DMS153 (cell line): Measurements from ENCODE around the gene TFEB.

Experiments used
- DNase-seq: peaks from one replicate; lab custom pipeline; 2025; lab: John Stamatoyannopoulos, UW

Gene TFEB

GRCh38 chr6:41722969-41723529 lies 12.4 kb downstream of the TFEB start:
- no peak for DNase-seq

- no peak for DNase-seq
These were observed 14.0 kb downstream of the TFEB start for GRCh38 chr6:41721414-41721813.

GRCh38 chr6:41720783-41721182 lies 14.6 kb downstream of the TFEB start:
- no peak for DNase-seq

DNA sequence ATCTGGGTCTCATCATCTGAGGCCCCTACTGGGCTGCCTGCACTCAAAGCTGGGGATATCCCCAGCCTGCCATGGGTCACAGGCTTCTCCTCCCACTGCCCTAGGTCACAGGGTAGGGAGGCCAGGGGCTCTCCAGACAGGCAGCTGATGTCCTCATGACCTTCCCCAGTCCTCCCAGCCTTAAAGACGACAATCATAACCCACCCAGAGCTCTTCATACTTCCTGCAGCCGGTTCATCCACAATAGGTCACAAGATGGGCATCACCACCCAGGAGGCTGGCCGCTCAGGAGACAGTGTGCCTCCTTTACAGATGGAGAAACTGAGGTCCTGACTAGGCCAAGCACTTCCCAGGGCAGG lies 15.2 kb downstream of the TFEB start:
- no peak for DNase-seq

GRCh38 chr6:41719436-41720261 lies 15.8 kb downstream of the TFEB start:
- DNase-seq = no peak

DNA sequence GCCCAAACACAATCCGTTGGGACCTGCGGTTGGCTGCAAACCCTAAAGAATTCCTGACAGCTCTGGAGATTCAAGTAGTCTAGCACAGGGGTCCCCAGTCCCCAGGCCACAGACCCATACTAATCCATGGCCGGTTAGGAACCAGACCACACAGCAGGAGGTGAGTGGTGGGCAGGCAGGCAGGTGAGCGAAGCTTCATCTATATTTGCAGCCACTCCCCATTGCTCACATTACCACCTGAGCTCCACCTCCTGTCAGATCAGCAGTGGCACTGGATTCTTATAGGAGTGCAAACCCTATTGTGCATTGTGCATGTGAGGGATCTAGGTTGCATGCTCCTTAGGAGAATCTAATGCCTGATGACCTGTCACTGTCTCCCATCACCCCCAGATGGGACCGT lies 16.6 kb downstream of the TFEB start:
- no peak for DNase-seq

- DNase-seq = no peak
These were observed 18.0 kb downstream of the TFEB start for GRCh38 chr6:41717392-41717736.

- no peak for DNase-seq
These were observed 18.7 kb downstream of the TFEB start for GRCh38 chr6:41716516-41717391.

DNA sequence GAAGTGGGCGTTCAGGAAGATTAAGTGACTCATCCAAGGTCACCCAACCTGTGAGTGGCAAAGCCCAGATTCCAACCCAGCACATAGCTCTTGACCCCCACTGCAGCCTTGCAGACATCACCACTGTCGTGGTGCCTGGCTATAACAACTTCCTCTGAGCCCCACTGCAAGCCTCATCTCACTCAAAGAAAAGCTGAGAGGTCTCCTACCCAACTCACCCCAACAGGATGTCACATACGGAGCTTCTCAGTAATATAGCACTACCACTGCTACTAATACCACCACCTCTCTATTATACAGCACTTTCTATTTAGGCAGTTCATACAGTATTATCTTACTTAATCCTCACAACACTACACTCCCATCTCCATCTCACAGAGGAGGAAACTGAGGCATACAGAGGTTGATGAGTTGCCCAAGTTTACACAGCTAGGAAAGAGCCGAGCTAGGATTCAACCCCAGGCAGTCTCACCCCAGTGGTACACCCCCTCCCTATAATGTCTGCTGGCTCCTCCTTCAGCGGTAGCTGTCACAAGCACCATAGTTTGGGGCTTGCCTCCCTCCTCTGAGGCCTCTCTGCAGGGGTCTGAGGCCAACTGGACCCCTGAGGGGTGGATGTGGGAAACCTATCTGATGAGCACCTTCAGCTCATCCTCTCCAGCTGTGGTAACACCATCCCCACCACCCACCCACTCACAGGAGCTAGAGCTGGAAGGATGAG lies 19.5 kb downstream of the TFEB start:
- DNase-seq = no peak

GRCh38 chr6:41714556-41715273 lies 20.7 kb downstream of the TFEB start:
- no peak for DNase-seq

DNA sequence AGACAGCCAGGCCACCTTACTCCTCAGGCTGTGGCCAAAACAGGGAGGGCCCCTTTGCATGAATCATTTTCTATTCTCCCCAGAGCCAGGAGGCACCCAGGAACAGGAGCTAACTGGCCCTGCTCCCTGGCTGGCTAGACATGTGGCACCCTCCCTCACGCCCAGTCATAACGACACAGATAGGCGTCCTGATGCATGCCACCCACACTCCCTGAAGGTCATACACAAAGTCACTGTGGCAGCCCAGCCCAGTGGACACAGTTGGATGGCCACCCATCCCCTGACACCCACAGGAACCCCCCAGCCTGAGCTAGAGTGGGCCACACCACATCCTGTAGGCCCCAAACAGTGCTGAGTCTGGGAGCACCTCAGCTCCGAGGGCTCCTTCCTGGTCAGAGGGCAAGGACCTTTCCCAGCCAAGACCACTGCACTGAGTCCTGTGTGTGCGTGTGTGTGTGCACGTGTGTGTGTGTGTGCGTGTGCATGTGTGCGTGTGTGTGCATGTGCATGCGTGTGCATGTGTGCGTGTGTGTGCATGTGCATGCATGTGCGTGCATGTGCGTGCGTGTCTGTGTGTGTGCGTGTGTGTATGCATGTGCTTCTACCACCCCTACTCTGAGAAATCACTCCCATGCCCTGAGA lies 21.6 kb downstream of the TFEB start:
- DNase-seq = no peak

DNA sequence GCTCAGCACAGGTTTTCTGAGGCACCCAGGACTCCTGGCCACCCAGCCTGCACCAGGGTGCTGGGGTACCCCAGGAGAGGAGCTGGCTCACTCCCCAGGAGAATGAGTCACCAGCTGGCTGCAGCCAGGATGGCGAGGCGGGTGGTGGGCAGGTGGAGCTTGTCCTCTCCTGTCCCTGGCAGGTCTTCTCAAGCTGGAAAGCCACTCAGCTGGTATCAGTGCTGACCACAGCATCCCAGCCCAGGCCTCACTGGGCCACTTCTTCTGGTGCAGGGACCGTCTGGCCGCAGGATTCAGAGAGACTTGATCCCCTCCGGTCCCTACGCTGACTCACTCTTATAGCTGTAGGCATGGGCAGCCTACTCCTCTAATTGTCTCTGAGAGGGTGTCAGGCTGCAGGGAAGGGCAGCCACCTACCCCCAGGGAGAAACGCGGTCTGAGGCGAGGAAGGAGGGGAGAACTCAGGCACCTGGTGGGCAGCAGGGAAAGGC lies 22.2 kb downstream of the TFEB start:
- peak; percentile 11 for DNase-seq

DNA sequence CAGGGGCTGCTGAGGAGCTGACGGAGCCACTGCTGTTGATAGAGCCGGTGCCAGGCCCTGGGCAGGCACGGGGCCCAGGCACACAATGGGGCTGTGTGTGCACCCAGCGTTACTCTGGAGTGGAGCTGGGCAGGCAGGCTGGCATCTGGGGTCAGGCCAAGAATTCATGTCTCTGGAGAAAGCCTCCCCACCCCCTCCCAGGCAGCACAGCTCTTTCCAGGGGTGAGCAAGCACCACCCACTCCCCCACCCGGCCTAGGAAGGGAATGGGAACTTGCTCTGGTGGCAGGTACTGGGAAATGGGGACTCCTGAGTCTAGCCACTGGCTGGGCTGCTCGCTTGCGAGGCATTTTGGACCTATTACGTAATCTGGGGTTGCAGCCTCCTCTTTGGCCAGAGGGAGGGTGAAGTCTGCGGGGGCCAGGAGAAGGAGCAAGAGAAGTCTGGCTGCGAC lies 22.7 kb downstream of the TFEB start:
- DNase-seq = no peak

- DNase-seq = no peak
These were observed 23.9 kb downstream of the TFEB start for GRCh38 chr6:41711323-41712038.

GRCh38 chr6:41709375-41709774 lies 26.0 kb downstream of the TFEB start:
- no peak for DNase-seq

DNA sequence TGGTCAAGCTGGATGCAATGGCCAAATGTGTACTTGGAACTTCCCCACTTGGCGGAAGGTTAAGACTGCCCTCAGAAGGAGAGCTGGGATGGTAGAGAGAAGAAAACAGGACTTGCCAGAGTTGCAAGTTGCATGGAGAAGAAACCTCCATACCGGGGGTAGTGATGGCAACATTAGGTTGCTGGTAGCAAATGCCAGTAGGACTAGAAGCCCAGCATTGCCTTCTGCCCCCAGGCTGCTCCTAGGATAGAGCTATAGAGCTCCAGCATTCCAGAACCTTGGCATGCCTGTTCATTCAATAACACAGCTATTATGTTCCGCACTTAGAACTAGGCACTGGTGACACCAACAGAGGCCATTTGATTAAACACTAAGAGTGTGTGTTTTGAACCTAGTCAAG lies 26.6 kb downstream of the TFEB start:
- DNase-seq = no peak

DNA sequence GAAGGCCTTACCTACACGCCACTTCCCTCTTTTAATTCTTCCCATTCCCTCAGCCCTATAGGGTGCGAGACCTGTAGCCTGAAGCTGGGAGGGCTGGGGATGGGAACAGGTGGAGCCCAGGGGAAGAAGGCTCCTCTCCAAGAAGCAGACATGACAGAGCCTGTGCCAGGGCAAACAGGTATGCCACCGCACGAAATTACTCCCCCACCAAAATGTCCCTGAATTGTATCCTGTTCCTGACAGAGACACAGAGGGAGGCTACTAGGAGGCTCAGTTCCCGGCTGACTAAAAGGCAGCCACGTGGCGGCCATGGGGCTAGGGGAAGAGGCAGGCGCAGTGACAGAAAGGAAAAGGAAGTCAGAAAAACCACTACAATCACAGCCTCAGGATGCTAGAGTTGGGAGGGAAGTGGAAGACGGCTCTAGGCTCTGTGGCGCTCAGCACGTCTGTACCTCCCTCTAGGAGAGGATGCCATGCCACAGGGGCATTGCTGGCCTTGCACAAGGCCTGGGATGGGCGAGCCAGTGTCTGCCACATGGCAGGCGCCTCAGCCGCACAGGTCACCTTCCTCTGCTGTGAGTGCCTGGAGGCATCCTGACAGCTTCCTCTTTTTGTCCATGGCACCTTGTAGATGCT lies 27.7 kb downstream of the TFEB start:
- no peak for DNase-seq

DNA sequence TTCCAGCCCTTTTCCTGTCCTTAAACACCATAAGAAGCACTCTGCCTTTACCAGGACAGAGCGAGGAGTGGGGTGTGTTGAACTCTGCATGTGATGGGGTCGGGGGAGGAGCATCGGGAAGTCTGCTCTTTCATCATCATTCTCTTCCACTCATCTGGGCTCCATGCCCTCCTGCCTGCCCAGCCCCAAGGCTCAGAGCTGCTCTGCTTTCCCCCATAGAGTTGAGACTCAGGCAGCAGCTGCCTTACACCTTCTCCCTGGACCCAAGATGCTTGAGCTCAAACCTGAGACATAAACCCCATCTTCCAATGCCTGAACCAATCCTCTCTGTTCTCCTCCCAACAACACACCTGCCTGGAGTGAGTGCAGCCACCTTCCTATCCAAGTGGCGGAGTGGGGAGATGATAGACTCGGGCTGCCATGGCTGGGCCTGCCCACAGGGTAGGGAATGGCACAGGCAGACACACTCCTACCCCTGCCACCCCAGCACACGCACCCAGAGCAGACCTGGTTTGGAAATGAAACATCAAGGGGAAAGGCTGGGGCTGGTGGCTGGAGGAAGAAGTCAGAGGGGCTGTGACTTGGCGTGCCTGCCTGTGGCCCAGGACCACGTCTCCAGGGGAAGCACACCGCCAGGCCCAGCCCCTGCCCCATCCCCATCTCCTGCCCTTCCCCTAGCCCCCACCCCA lies 28.4 kb downstream of the TFEB start:
- DNase-seq = no peak
